ENCODE data around the gene ACOX3. TPM values are rescaled to one million over a fixed set of nuclear protein-coding genes. Genes with fewer than 3 reads are reported as not detected.

Gene ACOX3
- total and polyA plus RNA-seq, 9 donors: 10.1 to 32.4 (median 21.3) TPM

- 86 to 95% (median 88%) methylated on average over 7 of the region's 7 CpGs for WGBS, 3 donors
- DNase-seq: peak in 1 of 5 donors; percentile 28
- no peak overlapping the region for H3K27ac ChIP-seq
- TF ChIP-seq, protein P1, sequence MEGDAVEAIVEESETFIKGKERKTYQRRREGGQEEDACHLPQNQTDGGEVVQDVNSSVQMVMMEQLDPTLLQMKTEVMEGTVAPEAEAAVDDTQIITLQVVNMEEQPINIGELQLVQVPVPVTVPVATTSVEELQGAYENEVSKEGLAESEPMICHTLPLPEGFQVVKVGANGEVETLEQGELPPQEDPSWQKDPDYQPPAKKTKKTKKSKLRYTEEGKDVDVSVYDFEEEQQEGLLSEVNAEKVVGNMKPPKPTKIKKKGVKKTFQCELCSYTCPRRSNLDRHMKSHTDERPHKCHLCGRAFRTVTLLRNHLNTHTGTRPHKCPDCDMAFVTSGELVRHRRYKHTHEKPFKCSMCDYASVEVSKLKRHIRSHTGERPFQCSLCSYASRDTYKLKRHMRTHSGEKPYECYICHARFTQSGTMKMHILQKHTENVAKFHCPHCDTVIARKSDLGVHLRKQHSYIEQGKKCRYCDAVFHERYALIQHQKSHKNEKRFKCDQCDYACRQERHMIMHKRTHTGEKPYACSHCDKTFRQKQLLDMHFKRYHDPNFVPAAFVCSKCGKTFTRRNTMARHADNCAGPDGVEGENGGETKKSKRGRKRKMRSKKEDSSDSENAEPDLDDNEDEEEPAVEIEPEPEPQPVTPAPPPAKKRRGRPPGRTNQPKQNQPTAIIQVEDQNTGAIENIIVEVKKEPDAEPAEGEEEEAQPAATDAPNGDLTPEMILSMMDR (IDR thresholded peaks at IDR 0.05): no peak
- TF ChIP-seq POLR2A (IDR thresholded peaks at IDR 0.05): no peak
- no peak for TF ChIP-seq EP300 (IDR thresholded peaks at IDR 0.05)
- no peaks in the 10 kb centered on the region for H3K27me3 ChIP-seq
- H3K4me1 ChIP-seq (ENCODE audit: insufficient read depth): peaks cover 18% of the 10 kb centered on the region
- no peaks in the 10 kb centered on the region for H3K36me3 ChIP-seq
- no peaks in the 10 kb centered on the region for H3K9me3 ChIP-seq
- H3K4me3 ChIP-seq: no peak overlapping the region
- intact Hi-C loops (cut with DNase I): loop anchor here in 1 of 4 donors (10.0 kb wide), 1 partner anchor 54 kb away; the partner anchor contains the start of gene HTRA3
These were observed 122.0 kb downstream of the ACOX3 start for GRCh38 chr4:8318509-8318908.

DNA sequence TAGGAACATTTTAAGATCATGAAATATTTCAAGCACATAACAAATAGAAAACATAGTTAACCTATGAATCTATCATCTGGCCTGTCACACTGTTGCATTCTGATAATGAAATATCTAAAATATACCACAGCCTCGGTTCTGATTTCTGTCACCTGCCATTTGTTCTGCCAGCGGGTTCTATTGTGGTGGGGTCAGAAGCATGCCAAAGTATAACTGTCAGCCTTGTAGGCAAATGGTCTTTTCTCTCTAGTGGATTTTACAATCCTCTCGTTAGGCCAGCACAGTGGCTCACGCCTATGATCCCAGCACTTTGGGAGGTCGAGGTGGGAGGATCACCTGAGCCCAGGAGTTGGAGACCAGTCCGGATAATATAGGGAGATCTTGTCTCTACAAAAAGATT is 123.0 kb downstream of the ACOX3 start:
- Histone ChIP-seq H3K27ac (no peak overlapping the region), H3K27me3 (no peaks in the 10 kb centered on the region), H3K36me3 (no peaks in the 10 kb centered on the region), H3K4me3 (no peak overlapping the region), H3K4me1 (ENCODE audit: insufficient read depth) (peaks cover 18% of the 10 kb centered on the region), H3K9me3 (no peaks in the 10 kb centered on the region)
- peak in 1 of 5 donors; percentile 6 for DNase-seq
- WGBS, 3 donors: 81 to 86% (median 82%) methylated on average over 6 of the region's 6 CpGs
- TF ChIP-seq EP300 (IDR thresholded peaks at IDR 0.05): no peak
- TF ChIP-seq, protein P1 (IDR thresholded peaks at IDR 0.05): no peak
- no peak for TF ChIP-seq POLR2A (IDR thresholded peaks at IDR 0.05)
- intact Hi-C loops (cut with DNase I): loop anchor here in 1 of 4 donors (10.0 kb wide), 1 partner anchor 53 kb away; the partner anchor contains the start of gene HTRA3

- Histone ChIP-seq H3K4me3 (no peak overlapping the region), H3K9me3 (no peaks in the 10 kb centered on the region), H3K4me1 (ENCODE audit: insufficient read depth) (peaks cover 18% of the 10 kb centered on the region), H3K36me3 (no peaks in the 10 kb centered on the region), H3K27me3 (no peaks in the 10 kb centered on the region), H3K27ac (peak overlapping the region in 1 of 2 donors; percentile 24)
- TF ChIP-seq EP300 (IDR thresholded peaks at IDR 0.05): no peak
- TF ChIP-seq POLR2A (IDR thresholded peaks at IDR 0.05): no peak
- TF ChIP-seq, protein P1 (IDR thresholded peaks at IDR 0.05): no peak
- 90 to 93% (median 92%) methylated on average over 13 to 15 of the region's 15 CpGs for WGBS, 3 donors
- intact Hi-C loops (cut with DNase I): loop anchor here in 1 of 4 donors (10.0 kb wide), 1 partner anchor 52 kb away; the partner anchor contains the start of gene HTRA3
- DNase-seq: peak in 3 of 5 donors; percentile 10 to 40 (median 24)
These were observed 123.6 kb downstream of the ACOX3 start for GRCh38 chr4:8316911-8317351.

Small RNA genes lying within 50 kb of the gene (small RNA-seq; reads per million reads assigned to genes)
- 2.0 reads per million, percentile 72 among the genes with 10 or more reads in this experiment for gene RNA5SP152

Other genes with a start within 250 kb of the ACOX3 start
- gene SH3TC1, start 241.4 kb downstream of the ACOX3 start, total RNA-seq: 10 to 100 TPM in 3 of 7 donors, 1 to 10 TPM in 4; 4.6 to 34.5 (median 7.7) TPM
- gene SH3TC1, start 241.4 kb downstream of the ACOX3 start, polyA plus RNA-seq: 1 to 10 TPM; 1.1 to 3.4 TPM
- 100 to 1,000 TPM in 1 of 7 donors, 10 to 100 TPM in 6; 36.2 to 160 (median 62.3) TPM for gene HTRA3, start 171.0 kb downstream of the ACOX3 start, total RNA-seq
- 100 to 1,000 TPM; 122 to 163 TPM for gene HTRA3, start 171.0 kb downstream of the ACOX3 start, polyA plus RNA-seq
- 10 to 100 TPM; 29.7 to 54.8 (median 35.9) TPM for gene TRMT44, start 54 bp upstream of the ACOX3 start, total RNA-seq
- 10 to 100 TPM; 14.6 to 30.3 TPM for gene TRMT44, start 54 bp upstream of the ACOX3 start, polyA plus RNA-seq
- gene GPR78, start 139.7 kb upstream of the ACOX3 start, total RNA-seq: 10 to 100 TPM in 1 of 7 donors, 1 to 10 TPM in 6; 1.0 to 14.7 (median 6.5) TPM
- gene GPR78, start 139.7 kb upstream of the ACOX3 start, polyA plus RNA-seq: 1 to 10 TPM; 1.6 to 5.4 TPM
- 100 to 1,000 TPM in 4 of 7 donors, 10 to 100 TPM in 3; 55.9 to 212 (median 129) TPM for gene CPZ, start 152.0 kb upstream of the ACOX3 start, total RNA-seq
- 100 to 1,000 TPM in 1 of 2 donors, 10 to 100 TPM in 1; 51.0 to 170 TPM for gene CPZ, start 152.0 kb upstream of the ACOX3 start, polyA plus RNA-seq